ENCODE data around the gene NID2. TPM values are rescaled to one million over a fixed set of nuclear protein-coding genes. Genes with fewer than 3 reads are reported as not detected.

NID2 gene
- polyA plus RNA-seq, 1 experiment: 413 TPM

GRCh38 chr14:51959928-51960327, 108.9 kb downstream of the NID2 start:
- CTCF ChIA-PET: no interaction called here
- POLR2A ChIA-PET: no interaction called here
- DNase-seq (ENCODE audit: low read depth, low spot score): no peak

GRCh38 chr14:51957950-51958349, 110.9 kb downstream of the NID2 start:
- Histone ChIP-seq H3K27me3 (ENCODE audit: control insufficient read depth, insufficient read depth, low read length) (no peaks in the 10 kb centered on the region), H3K4me3 (ENCODE audit: low read depth, low read length) (no peak overlapping the region), H3K27ac (ENCODE audit: low read depth, low read length) (no peak overlapping the region), H3K9me3 (ENCODE audit: control insufficient read depth, insufficient read depth, low read length) (peaks cover 7% of the 10 kb centered on the region; the same call in 1 of the 2 replicates)
- POLR2A ChIA-PET: no interaction called here
- CTCF ChIA-PET: interaction anchor here (2.0 kb wide), 1 partner anchor 22 kb away, joined by 8 read pairs; no protein-coding TSS in a partner anchor
- TF ChIP-seq CTCF (IDR thresholded peaks at IDR 0.05; ENCODE audit: low read depth, low read length): no peak
- no peak for DNase-seq (ENCODE audit: low read depth, low spot score)

More at GRCh38 chr14:51959928-51960327, 108.9 kb downstream of the NID2 start:
- Histone ChIP-seq H3K27ac (ENCODE audit: low read depth, low read length) (no peak overlapping the region), H3K27me3 (ENCODE audit: control insufficient read depth, insufficient read depth, low read length) (no peaks in the 10 kb centered on the region), H3K9me3 (ENCODE audit: control insufficient read depth, insufficient read depth, low read length) (peaks cover 7% of the 10 kb centered on the region; the same call in 1 of the 2 replicates), H3K4me3 (ENCODE audit: low read depth, low read length) (no peak overlapping the region)
- TF ChIP-seq CTCF (IDR thresholded peaks at IDR 0.05; ENCODE audit: low read depth, low read length): no peak

Other genes with a start within 250 kb of the NID2 start
- 59.3 and 83.9 TPM in 2 replicates for gene GNG2, start 208.4 kb downstream of the NID2 start, polyA plus RNA-seq (2011; rRNA removed)
- gene RTRAF, start 79.5 kb downstream of the NID2 start, polyA plus RNA-seq (2011; rRNA removed): 366 and 400 TPM in 2 replicates
- not detected in 2 replicates for gene PTGDR, start 198.6 kb upstream of the NID2 start, polyA plus RNA-seq (2011; rRNA removed)
- 56.9 and 70.7 TPM in 2 replicates for gene PTGER2, start 245.3 kb upstream of the NID2 start, polyA plus RNA-seq (2011; rRNA removed)

All from AG04450 (cell line).